Measurements from ENCODE around the gene PPM1L.
A peak's percentile ranks its signal among the peaks of the same experiment; 100 is the strongest.
"Not testable (repeated sequence)": the region's sequence is repeated elsewhere in the genome, so short reads cannot be mapped to it uniquely, and the experiment has no call there.

PPM1L gene

DNA sequence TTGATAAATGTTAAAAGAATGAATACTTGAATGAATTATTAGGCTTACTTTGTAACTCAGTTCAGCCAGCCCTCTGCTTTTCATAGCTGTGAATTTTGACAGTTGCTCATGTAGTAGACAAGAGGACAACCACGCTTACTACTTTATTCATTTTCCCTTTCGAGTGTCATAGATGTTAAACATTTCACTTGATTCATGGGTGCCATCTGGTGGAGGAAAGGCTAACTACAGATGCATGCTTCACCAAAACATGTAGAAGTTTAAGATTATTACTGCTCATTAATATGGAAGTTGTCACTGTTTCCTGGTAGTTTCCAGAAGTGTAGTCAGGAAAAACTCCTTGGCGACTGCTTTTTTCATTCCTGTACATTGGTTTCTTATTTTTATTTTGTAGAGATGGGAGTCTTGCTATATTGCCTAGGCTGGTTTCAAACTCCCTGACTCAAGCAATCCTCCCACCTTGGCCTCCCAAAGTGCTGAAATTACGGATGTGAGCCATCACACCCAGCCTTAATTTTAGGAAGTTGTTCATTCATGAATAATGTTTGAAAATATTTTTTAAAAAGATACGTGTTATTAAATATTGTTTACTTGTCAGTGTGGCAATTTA is 186.0 kb downstream of the PPM1L start:
- no peak for DNase-seq

- no peak for DNase-seq
Measured at GRCh38 chr3:160943996-160944395, 188.0 kb downstream of the PPM1L start.

GRCh38 chr3:160945336-160945735 is 189.3 kb downstream of the PPM1L start:
- no peak for DNase-seq

DNA sequence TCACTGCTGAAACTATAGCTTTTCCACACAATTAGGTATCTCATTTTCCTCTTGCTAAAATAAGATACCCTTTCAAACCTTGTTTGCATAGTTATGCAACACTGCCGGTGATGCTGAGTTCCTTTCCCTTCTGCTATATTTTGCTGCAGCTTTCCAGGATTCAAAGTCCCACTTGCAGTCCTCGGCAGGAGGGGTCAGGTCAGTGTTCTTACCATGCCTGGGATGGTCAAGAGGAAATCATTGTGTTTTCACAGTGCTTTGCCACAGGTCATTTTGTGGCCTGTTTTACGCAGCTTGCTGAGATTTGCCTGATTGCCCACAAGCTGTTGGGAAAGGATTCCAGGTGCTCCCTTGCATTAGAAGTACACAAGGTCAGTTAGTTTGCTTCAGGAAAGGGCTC is 192.2 kb downstream of the PPM1L start:
- no peak for DNase-seq

DNA sequence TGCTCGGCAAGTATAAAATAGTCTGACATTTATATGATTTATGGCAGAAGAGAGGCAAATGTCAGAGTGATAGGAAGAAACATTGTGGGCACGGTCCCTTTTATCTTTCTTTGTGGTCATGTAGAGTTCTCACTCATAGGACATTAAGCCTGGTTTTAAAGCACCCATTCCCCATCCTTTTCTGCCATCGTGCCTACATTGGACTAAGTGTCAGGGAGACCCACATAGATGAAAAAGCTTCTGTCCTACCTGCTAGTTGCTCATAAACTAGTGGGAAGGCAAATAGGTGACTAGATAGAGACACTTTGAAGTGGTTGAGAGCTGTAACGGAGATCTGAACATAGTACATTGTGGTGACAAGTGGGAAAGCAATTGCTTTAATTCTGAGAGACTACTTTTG is 193.4 kb downstream of the PPM1L start:
- no peak for DNase-seq

- DNase-seq = no peak
Measured at GRCh38 chr3:160950542-160950941, 194.5 kb downstream of the PPM1L start.

GRCh38 chr3:160950954-160951353 is 194.9 kb downstream of the PPM1L start:
- no peak for DNase-seq

GRCh38 chr3:160951642-160952487 is 195.8 kb downstream of the PPM1L start:
- no peak for DNase-seq

- no peak for DNase-seq
Measured at GRCh38 chr3:160953686-160954085, 197.7 kb downstream of the PPM1L start.

- DNase-seq = peak in 1 of 2 experiments; percentile 1
Measured at GRCh38 chr3:160956785-160957184, 200.8 kb downstream of the PPM1L start.

- no peak for DNase-seq
Measured at GRCh38 chr3:160960568-160960967, 204.5 kb downstream of the PPM1L start.

GRCh38 chr3:160963949-160964348 is 207.9 kb downstream of the PPM1L start:
- no peak for DNase-seq

- DNase-seq = no peak
Measured at GRCh38 chr3:160968761-160969160, 212.7 kb downstream of the PPM1L start.

DNA sequence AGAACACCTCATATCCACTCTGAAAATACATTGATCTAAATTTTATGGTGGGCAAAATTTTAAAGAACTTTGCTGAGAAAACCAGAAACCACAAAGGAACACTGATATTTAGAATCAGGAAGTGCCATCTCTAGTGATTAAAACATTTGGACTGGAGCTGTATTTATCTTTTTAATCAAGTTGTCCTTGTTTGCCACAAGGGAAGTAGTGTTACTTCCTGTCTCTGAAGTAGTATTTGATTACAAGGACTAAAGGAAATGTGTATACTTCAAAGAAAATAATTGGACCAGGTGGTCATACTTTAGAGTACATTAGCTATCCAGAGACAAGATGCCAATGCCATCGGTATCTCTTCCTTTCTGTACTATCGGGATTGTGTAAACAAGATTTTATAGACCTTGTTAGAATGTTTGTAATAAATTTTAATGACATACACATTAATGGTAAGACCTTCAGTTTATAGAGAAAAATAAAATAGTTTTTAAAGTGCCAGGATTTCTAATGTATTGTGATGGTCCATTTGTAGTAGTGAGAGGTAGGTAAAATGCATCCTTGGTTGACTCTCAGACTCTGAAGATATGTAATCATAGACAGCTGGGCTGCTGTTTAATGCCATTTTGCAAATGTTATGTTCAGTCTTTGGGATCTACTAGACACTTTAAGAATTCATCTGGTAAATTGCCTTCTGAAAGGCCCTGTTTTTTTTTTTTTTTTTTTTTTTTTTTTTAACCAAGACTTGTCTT is 217.2 kb downstream of the PPM1L start:
- no peak for DNase-seq

GRCh38 chr3:160977773-160978172 is 221.7 kb downstream of the PPM1L start:
- DNase-seq = no peak

DNA sequence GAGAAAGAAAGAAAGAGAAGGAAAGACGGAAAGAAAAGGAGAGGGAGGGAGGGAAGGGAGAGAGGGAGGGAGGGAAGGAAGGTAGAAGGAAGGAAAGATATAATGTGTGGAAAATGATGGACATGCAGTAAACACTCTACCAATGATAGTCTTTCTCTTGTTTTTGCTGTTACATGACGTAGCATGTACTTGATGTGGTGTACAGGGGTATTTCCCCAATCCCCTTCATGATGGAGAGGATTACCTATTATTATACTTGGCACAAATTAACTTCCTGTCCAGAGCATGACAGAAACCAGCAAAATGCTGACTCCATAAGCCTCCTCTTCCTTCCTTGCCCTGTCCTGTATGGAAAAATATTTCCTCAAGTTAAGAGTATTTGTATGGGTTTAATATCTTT is 224.7 kb downstream of the PPM1L start:
- no peak for DNase-seq

DNA sequence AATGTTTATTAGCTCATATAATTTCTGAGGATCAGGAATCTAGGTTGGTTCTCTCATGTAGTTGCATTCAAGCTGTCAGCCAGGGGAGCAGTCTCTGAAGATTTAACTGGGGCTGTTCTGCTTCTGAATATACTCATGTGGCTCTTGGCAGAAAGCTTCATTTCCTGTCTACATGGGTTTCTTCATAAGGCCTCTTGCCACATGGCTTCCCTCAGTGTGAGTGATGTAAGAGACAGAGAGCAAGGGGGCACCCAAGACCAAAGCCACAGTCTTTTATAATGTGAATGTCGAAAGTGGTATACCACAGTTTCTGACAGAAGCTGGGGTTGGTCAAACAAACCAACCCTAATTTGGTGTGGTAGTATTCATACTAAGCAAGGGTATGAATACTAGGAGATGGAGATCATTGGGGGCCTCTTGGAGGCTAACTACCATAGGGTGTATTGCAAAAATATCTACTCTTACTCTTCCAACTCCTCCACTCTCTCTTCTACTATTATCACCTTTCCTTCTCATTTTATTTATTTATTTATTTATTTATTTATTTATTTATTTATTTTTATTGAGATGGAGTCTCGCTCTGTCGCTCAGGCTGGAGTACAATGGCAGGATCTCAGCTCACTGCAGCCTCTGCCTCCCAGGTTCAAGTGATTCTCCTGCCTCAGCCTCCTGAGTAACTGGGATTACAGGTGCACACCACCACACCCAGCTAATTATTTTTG is 225.3 kb downstream of the PPM1L start:
- DNase-seq = no peak

DNA sequence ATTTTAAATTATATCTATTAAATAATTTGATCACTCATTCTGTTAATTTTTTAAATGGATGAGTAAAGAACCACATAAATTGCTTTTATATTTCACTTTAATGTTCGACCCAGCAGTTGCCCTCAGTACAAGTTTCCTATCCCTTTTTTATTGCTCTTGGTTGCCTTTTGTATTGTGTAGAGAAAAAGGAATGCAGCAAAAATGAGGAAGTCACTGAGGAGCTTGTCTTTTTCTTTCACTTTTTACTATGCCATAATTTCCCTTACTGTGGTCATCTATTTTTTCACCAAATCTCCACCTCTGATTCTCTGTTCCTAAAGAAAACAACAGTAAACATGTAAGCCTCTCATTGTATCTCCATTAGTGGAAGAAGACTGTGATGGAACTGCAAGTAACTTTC is 226.5 kb downstream of the PPM1L start:
- no peak for DNase-seq

DNA sequence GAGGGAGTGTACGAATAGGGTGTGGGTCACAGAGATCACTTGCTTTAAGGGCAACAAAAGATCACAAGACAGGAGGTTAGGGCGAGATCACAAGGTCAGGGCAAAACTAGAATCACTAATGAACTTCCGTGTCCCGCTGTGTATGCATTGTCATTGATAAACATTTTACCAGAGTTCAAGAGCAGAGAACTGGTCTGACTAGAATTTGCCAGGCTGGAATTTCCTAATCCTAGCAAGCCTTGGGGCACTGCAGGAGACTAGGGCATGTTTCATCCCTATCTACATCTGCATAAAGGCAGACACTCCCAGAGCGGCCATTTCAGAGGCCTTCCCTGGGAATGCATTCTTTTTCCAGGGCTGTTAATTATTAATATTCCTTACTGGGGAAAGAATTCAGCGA is 227.9 kb downstream of the PPM1L start:
- DNase-seq = not testable (repeated sequence)

DNA sequence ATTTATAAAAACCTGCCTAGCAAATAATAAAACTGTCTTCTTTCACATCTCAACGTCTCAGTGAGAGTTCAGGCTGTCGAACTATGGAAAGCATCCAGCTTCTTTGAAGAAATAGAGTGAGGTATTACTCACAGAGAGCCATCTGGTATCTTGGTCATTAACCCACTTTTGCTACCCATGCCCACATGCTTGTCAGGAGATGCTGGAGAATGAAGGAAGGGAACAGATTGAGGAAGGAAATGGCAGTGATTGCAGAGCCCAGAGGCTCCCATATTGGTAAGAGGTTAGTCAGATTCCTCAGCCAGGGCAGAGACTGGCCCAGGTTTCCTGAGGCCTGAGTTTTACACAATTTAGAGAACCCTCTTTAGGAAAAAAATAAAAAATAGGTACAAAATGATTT is 230.0 kb downstream of the PPM1L start:
- DNase-seq = no peak

DNA sequence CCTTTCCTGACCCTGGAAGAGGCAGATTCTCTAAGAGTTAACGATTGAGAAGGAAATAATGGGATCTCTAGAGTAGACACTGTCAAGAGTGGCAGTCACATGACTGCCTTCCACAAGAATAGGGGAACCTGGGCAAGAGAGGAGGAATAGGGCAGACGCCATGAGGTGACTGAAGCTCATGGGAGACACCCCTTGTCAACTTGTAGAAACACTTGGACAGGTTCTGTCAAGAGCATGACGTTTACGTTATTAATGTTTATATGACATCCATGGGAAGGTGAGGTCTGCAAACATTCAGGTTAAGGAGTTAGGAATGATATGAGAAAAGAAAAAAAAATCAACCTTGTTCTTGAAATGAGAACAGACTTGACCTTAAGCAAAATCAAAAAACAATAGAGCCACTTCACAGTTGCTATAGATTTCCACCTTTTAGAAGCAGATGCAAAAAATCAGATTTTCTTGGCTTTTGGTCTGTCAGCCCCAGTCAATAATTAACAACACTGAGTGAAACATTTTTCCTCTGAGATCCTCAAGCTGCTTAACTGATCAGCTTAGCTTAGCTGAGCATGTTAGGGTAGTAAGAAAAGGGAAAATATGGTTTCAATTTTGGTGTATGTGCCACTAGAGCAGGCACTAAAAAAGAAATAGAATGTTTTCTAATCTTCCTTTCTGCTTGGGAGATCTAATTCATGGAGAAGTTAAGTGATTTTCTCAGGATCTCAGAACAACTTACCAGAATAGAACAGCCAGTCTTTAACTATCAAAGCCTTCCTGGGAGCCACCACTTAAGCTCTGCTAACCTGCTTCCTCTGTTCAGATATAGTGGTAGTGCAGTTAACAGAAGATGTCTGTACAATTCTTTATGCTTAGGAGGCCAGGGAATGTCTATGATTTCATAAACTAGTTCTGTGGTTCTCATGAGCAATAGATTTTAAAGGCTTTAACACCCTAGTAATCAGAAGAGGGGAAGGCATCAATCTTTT is 232.2 kb downstream of the PPM1L start:
- DNase-seq = no peak

DNA sequence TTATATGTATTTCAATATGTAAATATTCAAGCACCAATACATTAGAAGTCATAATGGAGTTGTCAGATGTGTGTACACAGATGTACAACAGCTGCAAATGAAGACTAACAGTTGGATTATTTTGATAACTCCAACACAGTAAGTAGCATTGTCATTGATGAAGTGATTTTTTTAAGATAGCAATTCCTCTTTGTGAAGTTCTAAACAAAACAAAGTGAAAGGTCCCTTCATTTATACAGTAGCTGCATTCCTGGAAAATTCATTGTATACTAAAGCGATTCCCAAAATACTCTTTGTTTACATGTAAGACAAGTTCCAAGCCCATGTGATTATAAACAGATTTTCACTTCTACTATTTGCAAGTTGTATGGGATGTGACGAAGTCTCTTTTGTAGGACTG is 234.4 kb downstream of the PPM1L start:
- no peak for DNase-seq
